ENCODE data around the gene MTARC1.
A peak's percentile ranks its signal among the peaks of the same experiment; 100 is the strongest.

DNA sequence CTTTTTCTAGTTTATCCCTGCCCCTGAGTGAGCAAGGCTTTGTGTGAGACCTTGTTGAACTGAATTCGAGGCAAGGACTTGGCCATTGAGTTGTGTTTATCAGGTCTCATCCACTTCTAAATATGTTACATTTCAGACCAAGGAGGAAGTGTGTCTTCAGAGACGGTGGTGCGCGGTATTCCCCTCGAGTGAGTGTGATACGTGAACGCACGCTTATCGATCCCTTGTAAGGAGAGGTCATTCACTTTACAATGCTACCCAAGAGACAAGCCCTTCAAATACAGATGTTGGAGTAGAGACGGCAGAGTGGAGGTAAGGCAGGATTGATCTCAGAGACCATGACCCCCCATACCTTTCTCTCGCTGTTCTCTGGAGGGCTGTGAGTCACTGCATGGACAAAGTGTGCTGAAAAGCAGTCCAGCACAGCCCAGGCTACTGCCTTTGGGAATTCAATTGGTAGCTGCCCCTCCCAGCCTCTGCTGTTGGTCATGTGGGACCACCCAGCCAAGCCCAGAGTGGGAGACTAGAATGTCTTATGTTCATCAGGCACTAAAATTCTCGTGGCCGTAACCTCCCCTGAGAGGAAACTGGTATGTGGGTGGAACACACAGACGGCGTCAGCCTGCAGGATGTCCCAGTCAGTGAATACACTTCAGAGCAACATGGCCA, 16.3 kb upstream of the MTARC1 start:
- no peak for TF ChIP-seq CTCF (IDR thresholded peaks at IDR 0.05 in 8 of 11, conservative IDR thresholded peaks at IDR 0.05 in 3 of 11)
- peak in 2 of 3 donors; percentile 13 to 14 for TF ChIP-seq POLR2AphosphoS5 (IDR thresholded peaks at IDR 0.05)
